OCI-LY7 (cell line): ENCODE measurements around the gene DLGAP4.

Experiments
- CTCF ChIP-seq: fragments of 200-600 bp; sonication (generic); conservative IDR thresholded peaks from 2 replicates; pipeline ENCODE4 v1.5.1; 2014; ENCODE audit warnings: mild to moderate bottlenecking, antibody characterized with exemption, low read length, moderate library complexity, mixed read lengths
- EZH2phosphoT487 ChIP-seq: fragments of 200-600 bp; sonication (generic); IDR thresholded peaks from 2 replicates; pipeline ENCODE4 v1.6.1; 2018; ENCODE audit warnings: low read depth, borderline replicate concordance, mild to moderate bottlenecking, mixed run types, antibody characterized with exemption, low read length, moderate library complexity, mixed read lengths

- TF ChIP-seq CTCF (no peak), EZH2phosphoT487 (no peak)
Measured at GRCh38 chr20:36441027-36441414, 134.9 kb downstream of the DLGAP4 start.
